Measurements from ENCODE around the gene PTPN2. TPM values are rescaled to one million over a fixed set of nuclear protein-coding genes. Genes with fewer than 3 reads are reported as not detected.
"Not testable (repeated sequence)": the region's sequence is repeated elsewhere in the genome, so short reads cannot be mapped to it uniquely, and the experiment has no call there.

The PTPN2 gene
- total RNA-seq, 2 donors from 2014 or later: 15.0 to 18.1 TPM

GRCh38 chr18:12791610-12792009 lies 92.4 kb downstream of the PTPN2 start:
- no peak for ATAC-seq
- no peak for DNase-seq
- intact Hi-C loops (cut with DNase I): no loop called here

DNA sequence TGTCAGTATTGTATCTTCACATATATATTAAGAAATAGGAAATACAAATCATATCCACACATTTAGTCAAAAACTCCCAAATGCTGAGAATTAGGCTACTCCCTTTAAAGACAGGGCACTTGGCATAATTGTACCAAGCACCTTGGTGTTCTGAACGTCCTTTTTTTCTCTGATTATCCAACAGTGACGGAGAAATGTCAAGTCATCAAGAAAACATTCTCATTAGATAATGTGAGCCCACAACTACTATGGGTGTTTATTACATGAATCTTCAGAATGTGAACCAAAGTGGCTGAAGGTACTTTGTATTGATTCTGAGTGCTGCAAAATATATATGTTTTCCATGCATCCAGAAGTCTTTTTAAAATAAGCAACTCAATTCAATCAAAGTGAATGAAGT lies 97.4 kb downstream of the PTPN2 start:
- intact Hi-C loops (cut with DNase I): no loop called here
- no peak for ATAC-seq
- no peak for DNase-seq

DNA sequence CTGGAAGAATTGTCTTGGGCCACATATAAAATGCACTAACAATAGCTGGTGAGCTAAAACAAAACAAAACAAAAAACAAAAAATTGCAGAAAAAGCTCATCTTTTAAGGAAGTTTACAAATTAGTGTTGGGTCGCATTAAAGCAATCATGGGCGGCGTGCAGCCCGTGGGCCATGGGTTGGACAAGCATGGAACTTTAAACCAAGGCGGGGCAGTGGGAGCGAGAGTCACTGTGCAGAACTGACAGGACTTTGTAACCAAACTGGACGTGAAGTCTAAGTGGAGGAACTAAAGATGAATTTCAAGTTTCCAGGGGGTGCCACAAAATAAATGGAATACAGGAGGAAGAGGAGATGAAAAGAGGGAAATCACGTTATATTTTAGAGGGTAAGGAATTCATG lies 100.5 kb downstream of the PTPN2 start:
- intact Hi-C loops (cut with DNase I): no loop called here
- ATAC-seq: no peak
- no peak for DNase-seq

DNA sequence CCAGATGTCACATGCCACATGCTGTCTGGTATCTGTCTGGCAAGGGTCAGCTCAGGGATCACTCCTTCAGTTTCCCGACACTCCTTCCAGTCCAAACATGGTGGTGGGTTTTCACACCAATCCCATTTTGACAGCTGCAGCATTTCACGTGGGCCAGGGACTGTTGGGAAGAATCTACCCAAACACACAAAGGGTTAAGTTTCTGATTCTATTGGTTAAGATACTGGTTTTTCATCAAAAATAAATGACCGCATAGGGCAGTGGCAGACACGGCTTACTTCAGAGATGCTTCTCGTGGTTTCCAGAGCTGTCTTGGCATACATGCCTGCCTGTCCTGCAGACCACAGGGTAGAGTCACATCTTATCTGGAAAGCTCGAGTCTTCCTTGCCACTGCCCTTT lies 101.5 kb downstream of the PTPN2 start:
- intact Hi-C loops (cut with DNase I): no loop called here
- no peak for DNase-seq
- ATAC-seq: no peak

- ATAC-seq (no peak), DNase-seq (no peak)
- intact Hi-C loops (cut with DNase I): no loop called here
These were observed 104.6 kb downstream of the PTPN2 start for GRCh38 chr18:12779456-12779855.

DNA sequence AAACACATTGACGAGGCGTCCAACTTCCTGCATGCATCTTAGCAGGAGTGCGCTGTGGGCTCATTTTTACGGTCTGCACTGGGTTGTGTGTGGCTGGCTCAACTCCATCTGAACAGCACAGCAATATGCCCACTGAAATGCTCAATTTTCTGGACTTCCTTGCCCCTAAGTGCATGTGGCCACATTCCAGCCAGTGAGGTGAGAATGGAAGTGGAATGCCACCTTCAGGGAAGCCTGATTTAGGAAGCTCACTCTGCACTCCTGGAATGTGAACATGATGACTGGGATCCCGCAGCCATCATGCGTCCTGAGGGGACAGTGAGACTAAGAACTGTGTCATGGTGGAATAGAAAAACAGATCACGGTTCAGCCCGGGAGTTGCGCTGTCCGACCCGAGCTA lies 105.0 kb downstream of the PTPN2 start:
- intact Hi-C loops (cut with DNase I): no loop called here
- DNase-seq (no peak), ATAC-seq (no peak)

DNA sequence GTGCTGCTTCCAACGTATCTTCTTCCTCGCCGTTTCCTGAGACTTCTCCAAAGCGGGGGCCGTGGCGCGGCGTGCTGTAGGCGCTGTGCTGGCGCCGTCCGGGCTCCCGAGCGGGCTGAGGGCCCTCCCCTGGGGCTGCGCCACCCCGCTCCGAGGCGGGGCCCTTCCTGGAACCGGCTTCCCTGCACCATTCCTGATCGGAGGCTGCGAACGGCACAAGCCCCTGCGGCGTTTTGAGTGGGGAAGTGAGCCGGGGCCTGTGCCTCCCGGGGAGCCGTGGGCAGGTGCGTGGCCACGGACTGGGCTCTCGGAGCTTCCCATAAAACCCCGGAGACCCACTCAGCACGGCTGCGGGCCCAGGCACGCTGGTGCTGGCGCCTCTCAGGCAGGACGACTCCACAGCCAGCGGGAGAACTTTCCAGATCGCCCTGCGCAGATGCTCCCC lies 106.5 kb downstream of the PTPN2 start:
- intact Hi-C loops (cut with DNase I): no loop called here
- DNase-seq (no peak), ATAC-seq (peak in 1 of 2 donors; percentile 27)

DNA sequence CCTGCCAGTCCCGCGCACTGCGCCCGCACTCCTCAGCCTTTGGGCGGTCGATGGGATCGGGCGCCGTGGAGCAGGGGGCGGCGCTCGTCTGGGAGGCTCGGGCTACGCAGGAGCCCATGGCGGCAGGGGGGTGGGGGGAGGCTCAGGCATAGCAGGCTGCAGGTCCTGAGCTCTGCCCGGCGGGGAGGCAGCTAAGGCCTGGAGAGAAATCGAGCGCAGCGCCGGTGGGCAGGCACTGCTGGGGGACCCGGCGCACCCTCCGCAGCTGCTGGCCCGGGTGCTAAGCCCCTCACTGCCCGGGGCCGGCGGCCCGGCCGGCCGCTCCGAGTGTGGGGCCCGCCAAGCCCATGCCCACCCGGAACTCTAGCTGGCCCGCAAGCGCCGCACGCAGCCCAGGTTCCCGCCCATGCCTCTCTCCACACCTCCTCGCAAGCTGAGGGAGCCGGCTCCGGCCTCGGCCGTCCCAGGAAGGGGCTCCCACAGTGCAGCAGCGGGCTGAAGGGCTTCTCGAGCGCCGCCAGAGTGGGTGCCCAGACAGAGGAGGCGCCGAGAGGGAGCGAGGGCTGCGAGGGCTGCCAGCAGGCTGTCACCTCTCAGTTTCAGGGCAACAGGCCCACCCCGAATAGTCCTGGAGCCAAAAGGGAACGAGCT lies 107.1 kb downstream of the PTPN2 start:
- DNase-seq (no peak), ATAC-seq (no peak)

DNA sequence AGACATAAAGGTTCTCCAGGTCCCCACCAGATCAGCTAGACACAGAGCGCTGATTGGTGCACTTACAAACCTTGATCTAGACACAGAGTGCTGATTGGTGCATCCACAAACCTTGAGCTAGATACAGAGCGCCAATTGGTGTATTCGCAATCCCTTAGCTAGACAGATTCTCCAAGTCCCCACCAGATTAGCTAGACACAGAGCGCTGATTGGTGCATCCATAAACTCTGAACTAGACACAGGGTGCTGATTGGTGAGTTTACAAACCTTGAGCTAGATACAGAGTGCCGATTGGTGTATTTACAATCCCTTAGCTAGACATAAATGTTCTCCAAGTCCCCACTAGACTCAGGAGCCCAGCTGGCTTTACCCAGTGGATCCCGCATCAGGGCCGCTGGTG lies 107.6 kb downstream of the PTPN2 start:
- DNase-seq; ATAC-seq; intact Hi-C loops (cut with DNase I): not testable (repeated sequence)

More for the DNA sequence above, 107.1 kb downstream of the PTPN2 start:
- intact Hi-C loops (cut with DNase I): no loop called here

- ATAC-seq (no peak), DNase-seq (no peak)
- intact Hi-C loops (cut with DNase I): no loop called here
These were observed 109.1 kb downstream of the PTPN2 start for GRCh38 chr18:12774982-12775381.

- intact Hi-C loops (cut with DNase I): no loop called here
- ATAC-seq: no peak
- DNase-seq: no peak
These were observed 110.7 kb downstream of the PTPN2 start for GRCh38 chr18:12773369-12773768.

DNA sequence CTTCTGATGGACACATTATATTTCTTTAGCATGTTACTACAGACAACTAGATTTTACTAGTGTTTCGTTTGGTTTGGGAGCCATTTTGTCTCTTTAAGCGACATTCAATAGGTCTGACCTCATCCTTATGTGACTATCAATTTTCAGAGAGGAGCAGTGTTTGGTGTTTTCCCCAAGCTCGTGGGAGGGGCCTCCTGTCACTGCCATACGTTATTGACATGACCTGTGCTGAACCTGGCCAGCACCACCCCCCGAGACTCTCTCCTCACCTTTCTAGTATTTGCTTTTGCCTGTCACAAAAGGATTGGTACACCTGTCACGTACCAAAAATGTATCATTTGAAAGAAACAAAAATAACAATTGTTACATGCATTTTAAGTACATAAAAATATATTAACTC lies 111.9 kb downstream of the PTPN2 start:
- intact Hi-C loops (cut with DNase I): no loop called here
- DNase-seq (no peak), ATAC-seq (no peak)

DNA sequence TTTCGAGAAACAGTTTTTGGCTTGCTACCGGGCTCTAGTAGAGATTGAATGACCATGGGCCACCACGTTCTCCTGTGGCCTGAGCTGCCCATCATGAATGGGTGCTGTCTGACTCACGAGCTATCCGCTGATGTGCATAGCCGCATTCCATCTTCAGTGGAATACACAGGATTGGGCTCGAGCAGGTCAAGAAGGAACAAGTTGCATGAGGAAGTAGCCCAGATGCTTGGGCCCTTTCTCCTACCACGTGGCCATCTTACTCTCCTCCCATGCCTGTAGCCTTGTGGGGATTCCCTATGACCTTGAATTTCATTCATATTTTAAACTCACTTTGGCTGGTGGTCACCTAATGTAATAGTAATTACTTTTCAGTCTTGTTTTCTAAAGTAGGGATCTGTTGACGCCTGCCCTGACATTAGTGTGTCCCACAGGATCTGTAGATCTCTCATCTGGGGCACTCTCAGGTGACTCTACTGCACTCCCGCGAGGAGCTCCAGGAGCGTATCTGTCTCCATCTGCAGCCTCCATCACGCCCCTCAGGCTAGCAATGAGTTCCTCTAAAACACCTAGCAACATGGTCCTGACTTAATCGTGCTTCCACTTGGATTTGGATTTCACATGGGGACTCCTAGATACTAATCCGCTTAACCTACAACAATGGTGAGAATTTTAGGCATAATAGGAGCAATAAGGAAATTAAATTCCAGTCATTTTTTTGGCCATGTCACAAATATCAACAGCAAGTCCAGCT lies 113.4 kb downstream of the PTPN2 start:
- DNase-seq: no peak
- intact Hi-C loops (cut with DNase I): no loop called here
- no peak for ATAC-seq

DNA sequence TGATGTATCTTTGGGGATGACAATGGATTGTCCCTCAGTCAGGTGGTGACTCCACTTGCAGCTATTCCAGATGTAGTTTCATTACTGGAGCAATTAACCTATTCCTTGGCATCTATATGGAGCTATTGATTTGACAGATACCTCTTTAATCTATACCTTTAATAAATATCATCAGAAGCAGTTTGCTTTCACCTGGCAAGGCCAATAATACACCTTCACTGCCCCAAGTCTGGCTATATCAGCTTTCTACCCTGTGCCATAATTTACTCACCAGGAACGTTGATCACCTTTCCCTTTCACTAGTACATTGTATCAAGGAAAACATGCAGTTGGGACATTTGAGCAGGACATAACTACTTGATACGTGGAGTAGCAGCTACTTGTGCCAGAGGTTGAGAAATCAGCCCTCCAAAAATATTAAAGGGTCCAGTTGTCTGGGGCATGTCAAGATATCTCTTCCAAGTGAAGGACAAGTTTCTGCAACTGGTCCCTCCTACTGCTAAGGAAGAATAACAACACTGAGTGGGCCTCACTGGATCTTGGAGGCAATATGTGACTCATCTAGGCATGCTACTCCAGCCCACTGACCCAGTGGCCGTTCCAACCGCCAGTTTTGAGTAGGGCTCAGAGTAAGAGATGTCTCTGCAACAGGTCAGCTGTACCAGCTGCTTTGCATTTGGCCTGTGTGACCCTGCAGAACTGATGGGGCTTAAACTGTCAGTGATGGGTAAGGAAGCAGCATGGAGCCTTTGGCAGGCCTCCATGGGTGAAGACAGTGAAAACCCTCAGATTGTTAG lies 114.2 kb downstream of the PTPN2 start:
- intact Hi-C loops (cut with DNase I): no loop called here
- DNase-seq: no peak
- ATAC-seq: no peak

GRCh38 chr18:12769136-12769535 lies 114.9 kb downstream of the PTPN2 start:
- no peak for ATAC-seq
- intact Hi-C loops (cut with DNase I): no loop called here

DNA sequence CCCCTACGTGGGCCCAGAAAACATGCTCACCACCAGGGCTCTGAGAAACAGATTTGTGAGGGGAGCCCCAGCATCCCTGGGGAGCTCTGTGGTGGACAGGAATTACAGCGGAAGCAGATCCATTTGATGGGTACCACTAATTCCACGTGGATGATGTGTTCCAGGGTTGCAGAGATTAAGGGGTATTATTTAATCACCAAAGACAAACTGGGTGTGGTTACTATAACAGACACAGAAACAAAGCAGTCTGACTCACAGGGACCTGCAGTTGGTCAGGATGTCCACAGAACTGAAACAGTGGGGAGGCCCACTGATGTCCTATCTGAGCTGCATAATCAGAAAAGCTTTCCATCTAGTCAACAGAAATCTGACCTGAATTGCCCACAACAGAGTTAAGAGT lies 115.4 kb downstream of the PTPN2 start:
- ATAC-seq (no peak), DNase-seq (no peak)
- intact Hi-C loops (cut with DNase I): no loop called here

More at GRCh38 chr18:12769136-12769535, 114.9 kb downstream of the PTPN2 start:
- DNase-seq: no peak

DNA sequence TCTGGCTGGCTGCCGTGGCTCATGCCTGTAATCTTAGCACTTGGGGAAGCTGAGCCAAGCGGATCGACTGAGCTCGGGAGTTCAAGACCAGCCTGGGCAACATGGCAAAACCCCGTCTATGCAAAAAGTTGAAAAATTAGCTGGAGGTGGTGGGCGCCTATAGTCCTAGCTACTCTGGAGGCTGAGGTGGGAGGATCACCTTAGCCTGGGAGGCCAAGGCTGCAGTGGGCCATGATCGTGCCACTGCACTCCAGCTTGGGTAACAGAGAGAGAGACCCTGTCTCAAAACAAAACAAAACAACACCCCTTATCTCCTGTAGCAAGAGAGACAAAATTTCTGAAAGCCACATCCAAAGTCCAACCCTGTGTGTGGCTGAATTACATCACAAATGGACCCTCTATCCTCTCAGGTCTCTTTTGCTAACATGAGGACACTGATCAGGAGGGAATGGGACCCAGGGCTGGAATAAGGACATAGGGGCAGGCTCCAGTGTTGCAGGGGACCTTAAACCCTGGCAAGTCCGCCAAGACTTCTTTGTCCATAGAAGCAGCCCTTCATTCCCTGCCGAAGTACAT lies 116.4 kb downstream of the PTPN2 start:
- ATAC-seq: no peak
- intact Hi-C loops (cut with DNase I): no loop called here
- DNase-seq: no peak

- ATAC-seq (no peak), DNase-seq (no peak)
- intact Hi-C loops (cut with DNase I): no loop called here
These were observed 117.0 kb downstream of the PTPN2 start for GRCh38 chr18:12766986-12767433.

DNA sequence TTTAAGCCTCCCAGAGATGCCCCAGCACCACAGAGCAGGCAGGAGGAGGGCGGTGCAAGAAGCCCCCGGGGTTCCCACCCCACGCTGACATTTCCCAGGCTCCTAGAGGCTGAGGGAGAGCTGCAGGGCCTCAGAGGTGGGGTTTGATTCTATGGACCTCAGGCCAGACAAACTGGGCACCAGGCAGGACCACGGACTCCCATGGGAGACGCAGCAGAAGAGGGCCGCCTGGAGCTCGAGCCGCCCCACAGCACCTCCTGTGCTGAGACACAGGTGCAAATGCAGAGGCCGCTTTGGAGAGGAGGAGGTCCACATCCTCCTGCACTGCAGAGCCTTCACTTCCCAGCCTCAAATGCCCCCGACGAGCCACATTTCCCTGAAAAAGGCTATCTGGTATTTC lies 118.5 kb downstream of the PTPN2 start:
- intact Hi-C loops (cut with DNase I): no loop called here
- DNase-seq: no peak
- no peak for ATAC-seq

- no peak for DNase-seq
- ATAC-seq: no peak
- intact Hi-C loops (cut with DNase I): no loop called here
These were observed 118.9 kb downstream of the PTPN2 start for GRCh38 chr18:12765126-12765525.

Data from left cardiac atrium (tissue), 4 donors.